Cerebellar cortex (tissue), 1 donor: ENCODE data around the gene MORN4.
A peak's percentile ranks its signal among the peaks of the same experiment; 100 is the strongest.
"Not testable (repeated sequence)": the region's sequence is repeated elsewhere in the genome, so short reads cannot be mapped to it uniquely, and the experiment has no call there.

Source experiments
- DNase-seq: peaks from one replicate; pipeline ENCODE4 v3.0.0-alpha.2; 2015; ENCODE audit warnings: low spot score

MORN4 gene

DNA sequence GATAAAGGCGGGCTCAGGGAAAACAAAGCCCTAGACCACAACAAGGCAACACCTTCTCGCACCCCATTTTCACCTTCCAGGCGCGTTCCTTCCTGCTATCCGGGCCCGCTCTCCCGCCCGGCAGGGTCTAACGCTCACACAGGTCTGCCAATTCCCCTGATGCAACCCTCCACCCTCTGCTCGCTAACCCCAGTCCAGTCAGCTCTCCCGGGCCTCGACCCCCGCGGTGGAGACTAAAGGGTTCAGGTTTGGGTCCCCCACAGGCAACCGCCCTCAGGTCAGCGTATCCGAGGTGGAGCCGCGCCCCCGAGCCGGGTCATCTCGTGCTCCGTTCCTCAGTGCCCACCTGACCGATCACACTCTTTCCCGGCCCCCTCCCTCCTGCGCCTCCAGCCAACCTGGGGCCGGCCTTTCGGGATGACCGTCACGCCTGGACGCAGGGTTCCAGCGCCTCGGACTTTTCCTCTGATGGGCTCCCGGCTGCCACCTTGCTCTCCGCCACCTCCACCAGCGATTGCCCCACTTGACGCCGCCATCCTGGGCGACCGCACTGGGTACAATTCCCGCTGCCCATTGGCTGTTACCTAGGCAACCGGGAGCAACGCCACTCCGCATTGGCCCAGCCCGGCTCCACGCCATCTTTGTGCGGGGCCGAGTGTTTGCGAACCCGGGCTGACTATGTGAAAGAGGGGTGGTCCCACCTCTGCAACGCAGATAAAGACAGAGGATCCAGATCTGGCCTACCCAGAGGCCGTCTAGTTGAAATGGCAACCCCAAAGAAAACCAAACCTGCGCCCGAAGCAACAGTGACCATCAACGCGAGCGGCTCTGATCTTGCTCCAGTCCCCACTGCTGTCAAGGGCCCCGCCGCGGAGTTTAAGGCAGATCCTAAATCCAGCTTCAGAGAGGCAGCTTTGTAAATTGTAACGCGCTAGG is at the start of gene MORN4:
MORN4 (minus strand) TSS at position 552 of the 936 bp plus-strand sequence. CDS start 13,847 bp downstream, outside the sequence.
- peak; percentile 95 for DNase-seq

DNA sequence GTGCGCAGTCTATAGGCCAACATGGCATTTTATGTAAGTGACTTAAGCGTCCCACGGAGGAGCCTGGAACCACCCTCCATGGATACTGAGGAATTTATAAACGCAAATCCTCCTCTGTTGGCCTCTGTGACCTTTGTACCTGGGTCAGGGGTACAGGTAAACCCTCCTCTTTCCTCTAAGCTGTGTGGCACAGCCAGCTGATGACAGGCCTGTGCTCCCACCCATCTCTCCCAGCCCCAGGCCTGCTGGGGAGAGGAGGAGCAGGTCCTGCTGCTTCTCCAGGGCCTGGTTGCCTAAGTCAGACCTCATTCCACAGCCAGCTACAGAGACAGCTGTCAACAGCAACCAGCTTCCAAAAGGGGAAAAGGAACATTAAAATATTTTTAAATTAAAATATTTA is 48.7 kb upstream of the MORN4 start:
- DNase-seq = no peak

DNA sequence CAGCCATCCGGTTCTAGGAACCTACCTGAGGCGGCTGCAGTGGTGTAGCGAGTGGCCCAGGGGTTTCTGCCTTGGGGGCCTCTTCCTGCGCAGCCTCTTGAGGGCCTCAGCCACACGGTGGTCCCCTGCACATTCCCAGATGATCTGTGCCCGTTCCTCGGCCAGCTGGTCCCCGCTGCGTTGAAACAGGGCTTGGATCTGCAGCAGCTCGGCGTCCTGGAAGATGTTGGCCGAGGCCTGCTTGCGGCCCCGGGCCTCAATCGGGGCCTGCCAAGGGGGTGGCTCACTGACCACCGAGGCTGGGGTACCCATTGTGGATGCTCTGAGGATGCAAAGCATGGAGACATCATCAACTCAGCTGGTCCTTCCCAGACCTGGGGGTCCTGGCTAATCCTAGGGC is 46.3 kb upstream of the MORN4 start:
- DNase-seq = no peak

DNA sequence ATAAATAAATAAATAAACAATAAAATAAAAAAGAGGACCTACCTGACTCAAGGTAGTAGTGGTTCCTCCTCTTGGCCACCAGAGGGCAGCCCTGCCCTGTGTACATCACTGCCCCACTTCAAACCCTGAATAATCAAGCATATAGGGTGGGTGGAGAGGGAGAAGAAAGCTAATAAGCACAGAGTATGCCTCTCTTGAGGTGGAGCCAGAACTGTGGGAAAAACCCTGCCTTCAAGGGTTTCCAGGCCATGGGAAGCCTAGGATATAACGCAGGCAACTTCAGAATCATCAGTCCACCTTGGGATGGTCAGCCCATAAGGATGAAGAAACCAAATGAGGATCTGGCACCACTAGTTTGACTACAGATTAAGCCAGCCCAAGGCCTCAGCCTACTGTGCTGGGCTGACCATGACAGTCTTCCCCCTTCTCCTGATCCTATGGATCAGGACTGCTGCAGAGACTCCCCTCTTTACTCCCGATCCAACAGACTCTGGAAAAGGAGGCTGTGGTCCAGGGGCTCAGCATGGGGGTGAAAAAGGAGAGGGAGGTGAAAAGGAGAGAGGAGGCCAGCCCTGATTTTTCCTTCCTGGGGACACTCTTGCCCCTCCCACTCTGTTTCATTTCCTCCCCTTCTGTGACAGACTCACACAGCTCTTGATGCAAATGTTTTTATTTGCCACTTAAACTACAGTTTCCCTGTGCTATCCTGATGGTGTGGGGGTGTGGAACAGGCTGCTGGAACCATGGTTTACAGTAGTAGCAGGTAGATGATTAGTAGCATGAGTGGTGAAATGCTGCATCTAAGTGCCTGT is 43.7 kb upstream of the MORN4 start:
- DNase-seq = peak; percentile 83

DNA sequence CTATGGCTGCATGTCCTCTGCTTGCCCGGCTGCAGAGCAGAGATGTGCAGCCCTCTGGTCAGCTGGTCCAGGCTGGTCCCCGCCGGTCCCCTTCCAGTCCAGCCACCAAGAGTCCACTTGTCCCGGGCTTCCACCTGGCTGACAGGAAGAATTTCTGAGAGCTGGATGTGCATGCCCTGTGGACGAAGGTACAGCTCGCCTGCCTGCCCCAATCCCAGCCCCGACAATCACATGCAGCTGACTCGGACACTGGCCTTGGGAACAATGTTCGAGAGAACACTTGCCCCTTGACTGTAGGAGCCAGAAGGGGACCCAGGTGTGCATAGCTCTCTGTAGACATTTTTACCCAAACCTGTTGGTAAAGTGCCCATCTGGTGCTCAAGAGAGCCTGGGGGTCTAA is 41.9 kb upstream of the MORN4 start:
- DNase-seq = no peak

DNA sequence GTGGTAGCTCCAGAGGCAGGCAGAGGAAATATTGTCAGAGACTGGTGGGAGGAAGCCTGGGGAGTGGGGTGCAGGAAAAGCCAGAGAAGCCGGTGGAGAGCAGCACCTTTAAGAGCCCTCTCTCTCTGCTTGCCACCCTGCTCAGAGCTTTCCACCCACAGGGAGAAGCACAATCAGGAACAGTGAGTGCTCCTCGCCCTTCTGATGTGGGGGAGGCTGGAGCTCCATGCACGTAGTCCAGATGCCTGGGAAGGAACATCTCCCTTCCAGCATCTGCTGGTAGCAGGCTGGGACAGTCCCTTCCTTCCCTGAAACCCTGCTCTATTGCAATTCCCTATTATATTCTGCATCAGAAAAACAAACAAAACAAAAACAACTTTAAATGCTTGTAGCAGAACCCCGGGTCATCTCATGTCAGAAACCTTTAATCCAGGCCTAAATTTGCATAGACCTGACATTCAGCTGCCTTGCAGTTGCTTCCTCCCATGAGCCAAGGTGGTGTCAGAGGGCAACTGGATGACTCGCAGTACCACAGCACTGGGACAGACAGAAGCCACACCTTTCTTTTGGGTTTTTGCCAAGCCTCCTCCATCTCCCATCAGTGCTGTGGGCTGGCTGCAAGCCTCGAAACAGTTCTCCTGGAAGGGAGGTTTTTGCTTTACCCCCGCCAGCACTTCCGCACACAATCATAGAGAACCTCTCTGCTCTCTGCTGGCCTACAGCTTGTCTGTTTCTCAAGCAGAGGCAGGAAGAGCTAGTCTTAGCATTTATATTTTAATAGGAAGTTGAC is 40.6 kb upstream of the MORN4 start:
- no peak for DNase-seq

DNA sequence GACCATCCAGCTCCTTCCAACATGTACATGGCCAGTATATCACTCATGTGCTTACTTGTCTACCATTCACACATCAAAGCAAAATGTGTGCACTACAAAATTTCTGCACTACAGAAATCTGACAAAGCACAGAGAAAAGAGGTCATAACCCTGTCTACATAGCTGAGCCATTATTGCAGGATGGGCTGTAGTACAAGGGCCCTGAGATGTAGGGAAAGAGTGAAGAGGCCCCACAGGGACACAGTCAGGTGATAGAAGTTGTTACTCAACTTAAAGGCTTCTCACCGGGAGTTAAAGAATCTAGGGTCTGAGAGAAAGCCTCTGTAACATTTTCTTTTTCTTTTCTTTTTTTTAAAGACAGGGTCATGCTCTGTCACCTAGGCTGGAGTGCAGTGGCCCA is 36.3 kb upstream of the MORN4 start:
- no peak for DNase-seq

DNA sequence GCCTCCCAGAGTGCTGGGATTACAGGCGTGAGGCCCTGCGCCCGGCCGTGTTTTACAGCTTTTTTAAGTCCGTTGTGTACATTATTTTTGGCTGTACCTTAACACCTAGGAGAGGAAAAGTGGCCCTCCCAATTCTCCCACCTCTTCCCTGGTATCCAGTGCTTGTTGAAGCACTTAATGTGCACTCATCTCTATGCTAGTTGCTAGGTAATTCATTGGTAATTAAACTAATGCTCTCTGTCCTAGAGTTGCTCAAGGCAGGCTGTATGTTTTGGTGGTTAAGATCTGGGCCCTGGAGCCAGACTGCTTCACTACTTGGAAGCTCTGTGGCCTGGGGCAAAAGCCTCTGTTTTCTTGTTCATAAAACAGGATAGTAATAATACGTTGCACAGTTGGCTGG is 34.2 kb upstream of the MORN4 start:
- DNase-seq = no peak

DNA sequence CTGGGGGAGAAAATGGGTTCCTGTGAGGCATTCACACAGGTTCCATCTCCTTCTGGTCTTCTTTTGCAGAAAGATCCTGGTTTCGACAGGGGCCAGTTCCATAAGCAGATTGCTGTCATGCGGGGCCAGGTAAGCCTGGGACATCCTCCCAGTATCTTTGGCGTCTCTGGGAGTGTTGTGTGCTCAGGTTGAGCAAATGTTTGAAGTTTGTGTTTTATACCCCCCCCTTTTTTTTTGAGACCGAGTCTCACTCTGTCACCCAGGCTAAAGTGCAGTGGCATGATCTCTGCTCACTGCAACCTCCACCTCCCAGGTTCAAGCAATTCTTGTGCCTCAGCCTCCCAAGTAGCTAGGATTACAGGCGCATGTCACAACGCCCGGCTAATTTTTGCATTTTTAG is 33.7 kb upstream of the MORN4 start:
- DNase-seq = no peak

DNA sequence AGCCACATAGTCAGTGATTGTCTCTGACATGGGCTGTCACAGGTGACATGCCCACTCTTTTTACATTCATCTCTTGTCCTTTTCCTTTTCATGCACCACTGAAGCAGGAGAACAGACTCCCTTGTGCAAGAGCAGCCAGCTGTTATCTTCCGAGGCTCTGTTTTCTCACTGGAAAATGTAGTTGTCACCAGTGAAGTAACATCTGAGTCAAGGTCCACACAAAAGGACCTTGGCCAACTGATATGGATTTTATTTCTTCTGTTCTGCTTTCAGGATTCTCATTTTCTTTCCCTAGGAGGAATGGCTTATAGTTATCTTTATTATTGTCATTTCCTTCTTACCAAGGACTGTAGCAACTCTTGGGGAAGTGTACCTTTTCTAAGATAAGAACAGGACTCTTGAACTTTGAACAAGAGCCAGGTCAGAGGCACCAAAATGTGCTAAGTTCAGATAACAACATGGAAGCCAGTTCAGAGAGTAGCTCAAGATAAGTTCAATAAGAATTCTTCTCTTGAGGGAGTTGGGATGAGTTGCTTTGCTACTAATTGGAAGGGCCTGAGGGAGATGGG is 31.1 kb upstream of the MORN4 start:
- DNase-seq = no peak

DNA sequence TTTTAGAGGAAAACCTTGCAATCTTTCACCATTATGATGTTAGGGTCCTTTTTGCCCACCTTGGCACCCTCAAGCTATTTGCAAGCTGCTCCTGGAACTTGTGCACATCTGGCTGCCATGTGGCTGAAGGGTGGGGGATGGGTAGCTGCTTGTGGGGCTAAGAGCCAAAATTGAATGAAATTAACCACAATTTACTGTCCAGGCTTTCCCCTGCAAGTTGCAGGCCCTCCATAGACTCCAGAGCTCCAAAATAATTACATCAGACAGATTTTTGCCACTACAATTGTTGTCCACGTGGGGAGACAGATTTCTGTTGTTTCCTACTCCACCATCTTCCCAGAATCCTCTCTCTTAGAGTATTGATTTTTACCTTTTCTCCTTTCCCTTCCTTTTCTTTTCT is 26.3 kb upstream of the MORN4 start:
- DNase-seq = no peak

DNA sequence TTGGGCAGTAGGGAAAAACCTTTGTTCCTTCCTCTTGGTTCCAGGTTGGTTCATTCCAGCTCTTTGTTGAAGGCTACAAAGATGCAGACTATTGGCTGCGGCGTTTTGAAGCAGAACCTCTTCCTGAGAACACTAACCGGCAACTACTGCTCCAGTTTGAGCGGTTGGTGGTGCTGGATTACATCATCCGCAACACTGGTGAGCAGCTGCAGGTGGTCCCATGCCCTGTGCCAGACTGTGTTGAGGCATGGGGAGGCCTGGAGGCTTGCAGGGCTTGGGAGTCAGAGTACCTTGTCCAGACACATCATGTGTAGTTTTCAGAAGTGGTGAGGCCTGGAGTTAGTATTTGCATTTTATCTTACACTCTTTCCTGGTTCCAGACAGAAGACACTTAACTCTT is 23.5 kb upstream of the MORN4 start:
- no peak for DNase-seq

DNA sequence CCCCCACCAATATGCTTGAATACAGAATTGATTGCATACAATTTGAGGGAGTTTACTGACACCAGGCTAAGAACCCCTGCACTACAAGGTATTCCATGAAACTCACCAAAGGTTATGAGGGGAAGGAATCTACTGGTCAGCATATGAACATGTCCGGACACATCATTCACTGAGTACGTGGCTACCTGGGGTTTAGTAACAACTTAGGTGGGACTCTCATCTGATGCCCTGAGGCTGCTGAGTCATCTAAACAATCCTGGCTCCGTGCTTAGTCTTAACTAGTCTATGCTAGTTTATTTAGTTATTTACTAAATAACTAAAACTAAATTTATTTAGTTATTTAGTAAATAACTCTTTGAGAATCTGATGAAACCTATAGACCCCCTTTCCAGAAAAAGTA is 18.5 kb upstream of the MORN4 start:
- no peak for DNase-seq

DNA sequence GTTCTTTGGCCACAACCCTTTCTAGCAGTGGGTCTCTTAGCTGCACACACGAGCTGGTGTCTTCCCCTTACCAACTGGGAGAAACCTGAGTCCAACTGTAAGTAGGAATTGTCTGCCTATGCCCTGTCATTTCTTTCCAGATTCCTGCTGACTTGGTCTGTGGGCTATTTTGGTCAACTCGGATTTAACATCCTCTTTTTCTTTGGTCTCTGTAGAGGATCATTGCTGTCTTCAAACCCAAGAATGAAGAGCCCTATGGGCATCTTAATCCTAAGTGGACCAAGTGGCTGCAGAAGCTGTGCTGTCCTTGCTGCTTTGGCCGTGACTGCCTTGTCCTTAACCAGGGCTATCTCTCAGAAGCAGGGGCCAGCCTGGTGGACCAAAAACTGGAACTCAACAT is 17.4 kb upstream of the MORN4 start:
- no peak for DNase-seq

DNA sequence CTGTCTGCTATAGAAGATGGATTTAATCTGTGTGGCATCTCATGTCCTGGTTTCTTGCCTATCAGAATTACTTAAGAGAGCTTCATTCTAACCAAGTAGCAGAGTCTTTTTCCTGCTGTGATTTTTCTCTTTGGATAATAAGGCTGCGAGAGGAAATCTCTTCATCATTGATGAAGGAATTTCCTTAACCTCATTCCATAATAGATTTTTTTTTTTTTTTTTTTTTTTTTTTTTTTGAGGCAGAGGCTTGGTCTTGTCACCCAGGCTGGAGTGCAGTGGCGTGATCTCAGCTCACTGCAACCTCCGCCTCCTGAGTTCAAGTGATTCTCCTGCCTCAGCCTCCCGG is 16.1 kb upstream of the MORN4 start:
- not testable (repeated sequence) for DNase-seq

DNA sequence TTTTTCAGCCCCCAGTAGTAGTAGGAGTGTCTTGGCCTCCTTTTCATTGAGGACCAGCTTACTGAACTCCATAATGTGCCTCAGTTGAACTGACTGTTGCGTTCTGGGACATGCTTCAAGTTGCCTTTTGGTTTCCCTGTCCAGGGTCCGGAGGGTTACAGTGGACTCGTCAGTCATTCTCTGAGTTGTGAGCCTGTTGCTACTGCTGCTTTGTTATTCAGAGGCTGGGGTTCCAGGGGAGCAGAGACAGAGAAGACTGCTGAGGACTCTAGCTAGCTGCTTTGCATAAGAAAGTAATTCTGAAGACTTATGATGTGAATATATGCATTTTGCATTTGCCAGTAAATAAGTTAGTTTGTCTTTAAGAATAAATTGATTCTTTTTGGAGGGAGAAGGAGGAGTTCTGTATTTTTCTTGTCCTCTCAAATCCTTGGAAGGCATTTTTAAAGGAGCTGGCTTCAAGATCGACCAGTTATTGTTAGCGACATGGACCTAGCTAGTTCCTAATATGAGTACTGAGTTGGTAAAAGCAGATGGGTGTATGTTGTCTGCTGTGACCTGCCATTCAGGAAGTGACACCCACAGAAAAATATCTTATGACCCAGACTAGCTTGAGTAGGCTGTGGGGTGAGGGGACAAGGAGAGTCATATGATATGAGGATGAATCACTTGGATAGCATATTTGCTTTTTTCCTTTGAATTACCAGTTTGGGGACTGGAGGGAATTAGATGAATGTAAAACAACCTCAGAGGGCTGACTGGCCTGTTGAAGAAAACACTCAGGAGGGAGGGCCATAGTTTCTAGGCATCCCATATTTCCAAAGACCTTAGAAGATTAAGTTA is 15.5 kb upstream of the MORN4 start:
- no peak for DNase-seq

DNA sequence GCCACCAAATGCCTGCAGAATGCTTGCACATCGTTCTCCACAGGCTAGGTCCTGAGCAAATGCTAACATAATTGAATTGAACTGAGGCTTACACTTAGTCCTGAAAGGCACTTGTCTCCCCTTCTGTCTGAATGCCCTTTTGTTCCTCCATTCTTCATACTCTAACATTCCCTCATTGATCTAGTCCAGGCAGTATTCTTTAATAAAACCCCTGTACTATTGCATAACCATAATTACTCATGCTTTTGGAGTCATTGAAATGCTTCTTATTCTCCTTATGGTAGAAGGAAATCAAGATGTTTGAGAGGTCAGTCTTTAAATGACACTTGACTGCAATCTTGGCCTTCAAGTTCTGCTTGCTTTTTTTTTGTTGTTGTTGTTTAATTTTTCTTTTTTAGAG is 14.3 kb upstream of the MORN4 start:
- DNase-seq = no peak

DNA sequence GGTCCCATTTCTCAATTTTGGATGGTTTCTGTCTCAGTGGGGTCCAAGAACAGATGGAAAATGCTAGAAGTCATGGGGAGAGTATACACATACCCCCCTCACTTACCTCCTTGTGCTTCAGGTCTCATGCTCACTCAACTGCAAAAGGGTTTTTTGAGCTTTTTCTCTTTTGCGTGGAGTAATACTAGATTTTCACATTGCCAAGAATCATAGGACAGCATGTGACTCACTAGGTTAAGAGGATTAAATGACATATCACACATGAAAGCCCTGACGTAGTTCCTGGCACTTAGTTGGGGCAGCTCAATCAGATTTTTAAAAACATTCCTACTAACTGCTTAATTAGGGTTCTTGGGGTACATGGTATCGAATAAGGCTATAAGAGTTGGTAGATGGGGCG is 11.6 kb upstream of the MORN4 start:
- DNase-seq = no peak

DNA sequence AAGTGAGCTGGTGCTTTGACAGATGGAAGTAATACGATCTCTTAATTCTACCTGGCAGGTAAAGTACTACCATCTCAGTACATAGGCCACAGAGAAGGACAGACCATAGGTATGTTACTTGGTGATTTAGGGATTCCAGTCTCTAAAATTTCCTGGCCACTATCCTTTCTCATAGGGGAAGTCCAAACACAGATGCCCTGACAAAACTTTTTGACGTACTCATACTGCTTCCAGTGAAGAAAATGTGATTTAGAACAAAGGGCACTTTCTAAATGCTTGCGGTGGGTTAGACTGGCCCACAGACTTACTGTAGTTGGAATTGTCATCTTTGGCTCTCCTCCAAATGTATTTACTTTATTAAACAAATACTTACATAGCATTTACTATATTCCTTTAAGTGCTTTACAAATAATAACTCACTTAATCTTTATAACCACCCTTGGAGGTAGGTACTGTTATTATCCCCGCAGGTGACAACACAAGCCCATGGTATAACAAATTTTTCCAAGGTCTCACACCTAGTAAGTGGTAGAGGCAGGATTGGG is 10.2 kb upstream of the MORN4 start:
- DNase-seq = no peak

DNA sequence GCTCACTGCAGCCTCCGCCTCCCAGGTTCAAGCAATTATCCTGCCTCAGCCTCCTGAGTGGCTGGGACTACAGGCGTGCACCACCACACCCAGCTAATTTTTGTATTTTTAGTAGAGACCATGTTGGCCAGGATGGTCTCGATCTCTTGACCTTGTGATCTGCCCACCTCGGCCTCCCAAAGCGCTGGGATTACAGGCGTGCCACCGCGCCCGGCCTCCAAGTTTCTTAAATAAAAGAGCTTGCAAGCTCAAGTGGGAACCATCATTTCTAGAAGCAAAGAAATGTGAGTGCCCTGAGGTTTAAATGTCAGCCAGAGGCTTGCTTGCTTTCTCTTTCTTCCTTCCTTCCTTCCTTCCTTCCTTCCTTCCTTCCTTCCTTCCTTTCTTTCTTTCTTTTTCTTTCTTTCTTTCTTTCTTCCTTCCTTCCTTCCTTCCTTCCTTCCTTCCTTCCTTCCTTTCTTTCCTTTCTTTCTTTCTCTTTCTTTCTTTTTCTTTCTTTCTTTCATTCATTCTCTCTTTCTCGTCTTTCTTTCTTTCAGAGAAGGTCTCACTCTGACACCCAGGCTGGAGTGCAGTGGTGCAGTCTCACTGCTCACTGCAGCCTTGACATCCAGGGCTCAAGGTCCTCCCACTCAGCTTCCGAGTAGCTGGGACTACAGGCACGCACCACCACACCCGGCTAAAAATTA is 9.3 kb upstream of the MORN4 start:
- not testable (repeated sequence) for DNase-seq
